Activated naive CD8-positive, alpha-beta T cell treated with anti-CD3 and anti-CD28 coated beads for 36 hours (primary cell): ENCODE data around the gene EFL1. TPM values are rescaled to one million over a fixed set of nuclear protein-coding genes. Genes with fewer than 3 reads are reported as not detected.
A peak's percentile ranks its signal among the peaks of the same experiment; 100 is the strongest.

ENCODE experiments used
- DNase-seq: peaks from one replicate; pipeline ENCODE4 v3.0.0; 2021
- H3K27ac Mint-ChIP-seq: one replicate; pipeline ENCODE4 v1.8.0; 2022; ENCODE audit warnings: mild to moderate bottlenecking, moderate library complexity, mixed read lengths
- H3K27me3 Mint-ChIP-seq: one replicate; pipeline ENCODE4 v1.8.0; 2022; ENCODE audit warnings: mild to moderate bottlenecking, mixed read lengths
- H3K36me3 Mint-ChIP-seq: one replicate; pipeline ENCODE4 v1.8.0; 2021; ENCODE audit warnings: mild to moderate bottlenecking, mixed read lengths
- H3K4me1 Mint-ChIP-seq: one replicate; pipeline ENCODE4 v1.8.0; 2021; ENCODE audit warnings: mixed read lengths
- H3K4me3 Mint-ChIP-seq: one replicate; pipeline ENCODE4 v1.8.0; 2022; ENCODE audit warnings: mild to moderate bottlenecking, moderate library complexity, mixed read lengths
- H3K9me3 Mint-ChIP-seq: one replicate; pipeline ENCODE4 v1.8.0; 2022; ENCODE audit warnings: mixed read lengths
- total RNA-seq, 2 experiments: library from RNA; stranded (reverse); gene quantifications; one replicate each; pipeline ENCODE4 v1.2.3, GENCODE V29; 2021

The EFL1 gene
- total RNA-seq, 2 experiments from 2014 or later: 23.7 to 25.3 TPM

DNA sequence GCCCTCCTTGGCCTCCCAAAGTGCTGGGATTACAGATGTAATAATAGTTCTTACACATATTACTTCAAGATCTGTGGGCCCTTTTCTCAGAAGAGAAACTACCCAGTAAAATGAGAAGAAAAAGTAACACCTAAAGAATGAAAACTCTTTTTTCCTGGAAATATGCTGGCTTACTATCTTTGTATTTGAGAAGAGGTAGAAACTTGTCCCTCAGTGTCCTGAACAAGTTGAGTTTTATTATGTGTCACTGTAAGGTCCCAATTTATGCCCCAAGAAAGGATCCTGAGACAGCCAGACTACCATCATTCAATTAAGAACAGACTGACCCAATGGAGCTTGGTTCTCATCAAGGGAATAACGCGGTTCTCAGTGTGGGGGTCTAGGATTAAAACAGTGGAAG, 93.8 kb downstream of the EFL1 start:
- Mint-ChIP-seq H3K36me3 (peaks cover 18% of the 10 kb centered on the region), H3K27me3 (no peaks in the 10 kb centered on the region), H3K4me1 (peaks cover 49% of the 10 kb centered on the region), H3K4me3 (no peak overlapping the region), H3K9me3 (no peaks in the 10 kb centered on the region), H3K27ac (peak overlapping the region; percentile 86)
- no peak for DNase-seq

GRCh38 chr15:82168296-82168695, 94.2 kb downstream of the EFL1 start:
- DNase-seq: no peak
- Mint-ChIP-seq H3K4me3 (no peak overlapping the region), H3K9me3 (no peaks in the 10 kb centered on the region)

GRCh38 chr15:82165948-82166376, 96.6 kb downstream of the EFL1 start:
- H3K9me3 Mint-ChIP-seq: no peaks in the 10 kb centered on the region
- H3K27ac Mint-ChIP-seq: peak overlapping the region; percentile 37
- H3K4me1 Mint-ChIP-seq: peaks cover 38% of the 10 kb centered on the region
- H3K36me3 Mint-ChIP-seq: peaks cover 31% of the 10 kb centered on the region
- no peaks in the 10 kb centered on the region for H3K27me3 Mint-ChIP-seq
- H3K4me3 Mint-ChIP-seq: no peak overlapping the region
- DNase-seq: no peak

More at GRCh38 chr15:82168296-82168695, 94.2 kb downstream of the EFL1 start:
- no peaks in the 10 kb centered on the region for H3K27me3 Mint-ChIP-seq
- peaks cover 18% of the 10 kb centered on the region for H3K36me3 Mint-ChIP-seq
- peaks cover 49% of the 10 kb centered on the region for H3K4me1 Mint-ChIP-seq
- H3K27ac Mint-ChIP-seq: peak overlapping the region; percentile 86

- DNase-seq: no peak
- Mint-ChIP-seq H3K36me3 (peaks cover 24% of the 10 kb centered on the region), H3K4me1 (no peaks in the 10 kb centered on the region), H3K9me3 (no peaks in the 10 kb centered on the region), H3K4me3 (no peak overlapping the region), H3K27me3 (no peaks in the 10 kb centered on the region), H3K27ac (no peak overlapping the region)
Measured at GRCh38 chr15:82159922-82160321, 102.6 kb downstream of the EFL1 start.

- Mint-ChIP-seq H3K27me3 (no peaks in the 10 kb centered on the region), H3K27ac (no peak overlapping the region), H3K36me3 (peaks cover 22% of the 10 kb centered on the region), H3K4me1 (no peaks in the 10 kb centered on the region), H3K4me3 (no peak overlapping the region), H3K9me3 (no peaks in the 10 kb centered on the region)
- DNase-seq: no peak
Measured at GRCh38 chr15:82158811-82159210, 103.7 kb downstream of the EFL1 start.

GRCh38 chr15:82150645-82151044, 111.9 kb downstream of the EFL1 start:
- no peaks in the 10 kb centered on the region for H3K4me1 Mint-ChIP-seq
- no peak overlapping the region for H3K4me3 Mint-ChIP-seq
- H3K27me3 Mint-ChIP-seq: no peaks in the 10 kb centered on the region
- H3K27ac Mint-ChIP-seq: no peak overlapping the region
- DNase-seq: no peak
- peaks cover 8% of the 10 kb centered on the region for H3K36me3 Mint-ChIP-seq
- no peaks in the 10 kb centered on the region for H3K9me3 Mint-ChIP-seq

DNA sequence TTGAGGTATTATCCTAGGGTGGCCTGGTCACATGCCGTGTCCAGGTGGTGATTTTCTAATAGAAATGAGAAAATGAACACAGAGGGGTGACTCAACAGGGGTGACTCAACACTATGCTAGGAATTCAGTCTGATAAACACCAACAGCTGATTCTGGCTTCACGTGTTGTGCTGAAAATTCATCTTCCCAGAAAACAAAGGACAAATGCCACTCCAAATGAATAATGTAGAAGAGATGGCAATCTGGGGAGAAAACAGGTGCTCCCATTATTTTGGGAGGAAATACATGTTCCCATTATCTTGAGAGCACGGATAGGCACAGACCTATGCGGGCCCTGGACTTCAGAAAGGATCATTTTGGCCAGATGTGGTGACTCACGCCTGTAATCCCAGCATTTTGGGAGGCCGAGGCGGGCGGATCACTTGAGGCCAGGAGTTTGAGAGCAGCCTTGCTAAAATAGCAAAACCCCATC, 115.5 kb downstream of the EFL1 start:
- H3K4me3 Mint-ChIP-seq: no peak overlapping the region
- H3K36me3 Mint-ChIP-seq: peaks cover 9% of the 10 kb centered on the region
- H3K27me3 Mint-ChIP-seq: no peaks in the 10 kb centered on the region
- no peak overlapping the region for H3K27ac Mint-ChIP-seq
- no peak for DNase-seq
- H3K4me1 Mint-ChIP-seq: no peaks in the 10 kb centered on the region
- H3K9me3 Mint-ChIP-seq: no peaks in the 10 kb centered on the region

DNA sequence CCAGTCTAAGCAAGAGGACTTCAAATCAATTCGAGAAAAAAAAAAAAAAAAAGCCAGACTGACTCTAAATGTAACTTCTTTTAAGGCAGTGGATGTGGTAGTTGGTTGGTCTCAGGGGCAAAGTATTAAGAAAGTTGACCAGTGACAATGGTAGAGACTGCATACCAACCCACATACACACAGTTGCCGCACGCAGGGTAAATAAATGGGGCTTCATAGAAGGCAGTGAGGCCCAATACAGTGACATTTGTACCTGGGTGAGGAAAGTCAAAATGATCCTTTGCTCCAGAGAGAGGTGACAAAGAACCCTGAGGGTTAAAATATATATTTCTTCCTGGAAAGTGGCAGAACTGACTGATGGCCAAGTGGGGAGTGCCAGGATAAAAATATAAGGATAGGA, 116.0 kb downstream of the EFL1 start:
- H3K27me3 Mint-ChIP-seq: no peaks in the 10 kb centered on the region
- no peaks in the 10 kb centered on the region for H3K9me3 Mint-ChIP-seq

DNA sequence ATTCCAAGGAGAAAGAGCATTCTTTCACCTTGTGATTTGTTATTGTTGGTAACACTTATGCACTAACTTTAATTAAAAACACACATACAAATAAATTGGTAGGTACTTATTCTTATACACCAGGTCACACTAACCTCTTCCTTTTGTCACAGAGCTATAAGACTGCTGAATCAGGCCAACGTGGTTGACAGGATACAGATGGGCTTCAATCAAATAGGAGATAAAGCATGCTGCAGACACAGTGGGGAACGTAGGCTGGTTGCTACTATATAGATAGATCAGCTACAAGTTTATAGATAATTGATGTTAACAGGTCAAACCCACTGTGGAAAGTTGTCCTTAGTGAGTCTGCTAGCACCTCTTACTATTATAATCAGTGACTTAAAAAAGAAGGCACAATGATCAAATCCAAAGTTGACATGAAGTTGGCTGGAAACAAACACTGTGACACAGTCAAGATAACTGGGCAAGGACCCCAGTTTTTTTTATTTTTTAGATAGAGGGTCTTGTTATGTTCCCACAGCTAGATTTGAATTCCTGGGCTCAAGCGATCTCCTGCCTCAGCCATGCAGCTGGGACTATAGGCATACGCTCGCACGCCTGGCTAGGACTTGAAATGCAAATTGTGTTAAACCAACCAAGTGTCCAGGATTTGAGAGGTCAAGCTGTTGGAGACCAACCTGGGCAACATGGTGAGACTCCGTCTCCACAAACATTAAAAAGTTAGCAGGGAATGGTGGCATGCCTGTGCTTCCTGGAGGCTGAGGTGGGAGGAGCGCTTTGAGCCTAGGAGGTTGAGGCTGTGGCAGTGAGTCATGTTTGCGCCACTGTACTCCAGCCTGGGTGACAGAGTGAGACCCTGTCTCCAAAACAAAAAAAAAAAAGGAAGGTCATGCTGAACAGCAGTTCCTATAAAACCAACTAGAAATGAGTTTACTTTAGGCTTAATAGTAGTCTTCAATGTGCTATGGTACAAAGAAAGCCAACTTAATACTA, 118.8 kb downstream of the EFL1 start:
- DNase-seq: no peak
- Mint-ChIP-seq H3K9me3 (no peaks in the 10 kb centered on the region), H3K4me3 (no peak overlapping the region), H3K36me3 (peaks cover 8% of the 10 kb centered on the region), H3K27ac (no peak overlapping the region), H3K4me1 (peaks cover 6% of the 10 kb centered on the region), H3K27me3 (no peaks in the 10 kb centered on the region)

More for the DNA sequence above, 116.0 kb downstream of the EFL1 start:
- Mint-ChIP-seq H3K36me3 (peaks cover 6% of the 10 kb centered on the region), H3K27ac (no peak overlapping the region), H3K4me1 (no peaks in the 10 kb centered on the region), H3K4me3 (no peak overlapping the region)
- no peak for DNase-seq

DNA sequence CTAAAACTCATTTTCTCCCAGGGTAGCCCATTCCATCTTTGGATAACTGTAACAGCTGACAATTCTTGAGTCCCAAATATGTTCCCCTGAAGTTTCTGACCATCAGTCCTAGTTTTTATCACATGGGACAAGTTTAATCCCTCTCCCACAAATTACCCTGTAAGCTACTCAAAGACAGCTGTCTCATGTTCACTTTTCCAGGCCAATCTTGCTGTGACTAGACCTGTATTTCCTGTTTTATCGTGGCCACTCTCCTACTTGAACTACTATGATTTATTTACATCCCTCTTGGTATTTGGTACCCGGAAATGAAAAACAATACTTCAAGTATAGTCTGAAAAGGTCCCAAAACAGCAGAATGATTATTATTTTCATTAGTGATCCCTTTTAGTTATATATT, 121.6 kb downstream of the EFL1 start:
- Mint-ChIP-seq H3K36me3 (peaks cover 12% of the 10 kb centered on the region), H3K4me1 (peaks cover 6% of the 10 kb centered on the region), H3K4me3 (no peak overlapping the region), H3K9me3 (no peaks in the 10 kb centered on the region), H3K27ac (no peak overlapping the region), H3K27me3 (no peaks in the 10 kb centered on the region)
- DNase-seq: no peak

DNA sequence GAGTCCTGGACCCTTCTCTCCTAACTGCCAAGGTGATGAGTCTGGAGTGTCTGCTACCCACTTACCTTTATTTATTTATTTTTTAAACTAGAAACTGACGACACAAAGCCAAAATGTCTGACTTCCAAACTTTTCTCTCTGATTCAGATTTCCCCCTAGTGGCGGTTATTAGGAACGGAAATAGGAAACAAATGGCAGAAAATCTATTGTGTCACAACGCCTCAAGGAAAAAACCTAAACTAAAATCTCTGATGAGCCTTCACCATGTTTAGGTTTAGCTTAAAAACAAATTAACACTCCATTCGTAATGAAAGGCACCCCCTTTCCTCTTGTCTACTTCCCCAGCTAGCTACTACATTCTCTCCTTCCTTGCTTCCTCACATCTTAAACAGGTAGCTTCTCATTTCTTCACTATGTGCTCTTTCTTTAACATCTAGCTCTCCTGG, 122.7 kb downstream of the EFL1 start:
- DNase-seq: no peak
- no peaks in the 10 kb centered on the region for H3K9me3 Mint-ChIP-seq
- no peak overlapping the region for H3K4me3 Mint-ChIP-seq
- H3K4me1 Mint-ChIP-seq: peaks cover 6% of the 10 kb centered on the region
- peaks cover 17% of the 10 kb centered on the region for H3K36me3 Mint-ChIP-seq
- H3K27ac Mint-ChIP-seq: no peak overlapping the region
- no peaks in the 10 kb centered on the region for H3K27me3 Mint-ChIP-seq

DNA sequence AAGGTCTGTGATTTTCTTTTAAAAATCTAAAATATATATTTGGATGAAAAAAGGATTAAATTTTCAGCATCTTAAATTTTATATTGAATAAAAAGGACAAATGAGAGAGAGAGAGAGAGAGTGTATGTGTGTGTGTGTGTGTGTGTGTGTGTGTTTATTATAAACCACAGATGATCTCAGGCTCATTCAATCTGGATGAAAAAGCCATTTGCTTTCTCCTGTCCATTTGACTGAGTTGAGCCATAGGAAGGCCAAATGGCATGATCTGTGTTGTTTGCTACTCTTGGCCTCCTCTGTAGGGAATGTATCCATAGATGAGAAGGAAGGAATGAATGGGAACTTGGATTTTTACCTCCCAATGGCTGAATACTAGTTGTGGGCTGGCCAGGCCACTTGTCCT, 124.2 kb downstream of the EFL1 start:
- H3K36me3 Mint-ChIP-seq: peaks cover 13% of the 10 kb centered on the region
- no peak for DNase-seq
- H3K27ac Mint-ChIP-seq: no peak overlapping the region
- peaks cover 6% of the 10 kb centered on the region for H3K4me1 Mint-ChIP-seq
- no peak overlapping the region for H3K4me3 Mint-ChIP-seq
- H3K9me3 Mint-ChIP-seq: no peaks in the 10 kb centered on the region
- H3K27me3 Mint-ChIP-seq: no peaks in the 10 kb centered on the region

- no peaks in the 10 kb centered on the region for H3K27me3 Mint-ChIP-seq
- H3K4me1 Mint-ChIP-seq: peaks cover 6% of the 10 kb centered on the region
- no peak for DNase-seq
- H3K27ac Mint-ChIP-seq: no peak overlapping the region
- H3K36me3 Mint-ChIP-seq: peaks cover 18% of the 10 kb centered on the region
- no peaks in the 10 kb centered on the region for H3K9me3 Mint-ChIP-seq
- no peak overlapping the region for H3K4me3 Mint-ChIP-seq
Measured at GRCh38 chr15:82137261-82137660, 125.3 kb downstream of the EFL1 start.

- Mint-ChIP-seq H3K27ac (no peak overlapping the region), H3K27me3 (no peaks in the 10 kb centered on the region), H3K36me3 (peaks cover 17% of the 10 kb centered on the region), H3K9me3 (no peaks in the 10 kb centered on the region), H3K4me1 (peaks cover 6% of the 10 kb centered on the region), H3K4me3 (no peak overlapping the region)
- DNase-seq: no peak
Measured at GRCh38 chr15:82136120-82136519, 126.4 kb downstream of the EFL1 start.

DNA sequence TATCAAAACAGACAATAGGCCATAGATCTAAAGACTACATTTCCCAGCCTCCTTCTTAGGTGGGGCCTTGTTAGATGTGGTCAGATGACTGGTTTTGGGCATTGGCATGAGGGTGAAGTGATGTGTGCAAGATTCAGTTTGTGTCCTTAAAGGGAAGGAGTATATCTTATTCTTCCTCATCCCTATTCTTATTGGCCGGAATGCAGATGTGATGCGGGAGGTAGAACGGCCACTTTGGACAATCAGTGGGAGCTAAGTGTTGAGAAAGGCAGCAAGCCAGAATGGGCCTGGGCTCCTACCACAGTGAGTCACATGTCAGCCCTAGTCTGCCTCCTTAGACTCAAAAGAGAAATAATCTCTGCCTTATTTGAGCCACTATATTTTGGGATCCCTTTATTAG, 126.9 kb downstream of the EFL1 start:
- no peaks in the 10 kb centered on the region for H3K9me3 Mint-ChIP-seq
- H3K27me3 Mint-ChIP-seq: no peaks in the 10 kb centered on the region
- H3K36me3 Mint-ChIP-seq: peaks cover 17% of the 10 kb centered on the region
- no peak overlapping the region for H3K27ac Mint-ChIP-seq
- peaks cover 6% of the 10 kb centered on the region for H3K4me1 Mint-ChIP-seq
- no peak overlapping the region for H3K4me3 Mint-ChIP-seq
- no peak for DNase-seq

DNA sequence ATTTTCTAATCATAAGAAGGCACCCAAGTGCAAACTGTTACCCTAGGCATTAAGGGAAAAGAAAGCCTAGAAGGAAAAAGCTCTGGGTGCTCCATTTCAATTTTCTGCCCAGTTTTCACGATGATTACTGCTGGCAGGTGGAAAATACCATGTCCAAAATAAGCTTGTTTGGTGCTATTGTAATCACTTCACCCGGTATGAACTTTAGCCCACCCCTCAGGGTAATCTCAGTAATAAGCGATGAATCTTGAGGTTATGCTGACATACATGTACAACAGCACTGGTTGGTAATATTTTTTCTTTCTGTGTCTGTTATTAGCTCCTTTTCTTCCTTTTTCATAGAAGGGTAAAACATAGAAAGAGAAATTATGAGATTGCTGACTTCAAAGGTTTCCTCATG, 128.1 kb downstream of the EFL1 start:
- Mint-ChIP-seq H3K9me3 (no peaks in the 10 kb centered on the region), H3K36me3 (peaks cover 21% of the 10 kb centered on the region), H3K4me3 (no peak overlapping the region), H3K27me3 (no peaks in the 10 kb centered on the region), H3K4me1 (peaks cover 1% of the 10 kb centered on the region), H3K27ac (no peak overlapping the region)
- DNase-seq: no peak
